AG04449 (cell line): ENCODE results near the gene PHGDH.
"Not testable (repeated sequence)": the region's sequence is repeated elsewhere in the genome, so short reads cannot be mapped to it uniquely, and the experiment has no call there.

ENCODE experiments used
- CTCF ChIA-PET: fragments of 350-600 bp; formaldehyde crosslinking; extraction: SDS; loops from one replicate; lab custom pipeline; 2021; ENCODE audit warnings: antibody characterized with exemption; lab: Yijun Ruan, JAX
- POLR2A ChIA-PET: fragments of 400-600, 350-600 bp; formaldehyde crosslinking; extraction: SDS; loops from one replicate; lab custom pipeline; 2020; ENCODE audit warnings: antibody characterized with exemption, inconsistent platforms; lab: Yijun Ruan, JAX
- DNase-seq: peaks from one replicate; pipeline ENCODE4 v3.0.0-alpha.2; 2010; ENCODE audit warnings: low read depth, low spot score
- H3K4me3 ChIP-seq: 2 replicates; pipeline ENCODE4 v1.5.1; 2011; ENCODE audit warnings: low read depth, mild to moderate bottlenecking, control low read depth, low read length
- TF ChIP-seq, protein P1 (sequence below): IDR thresholded peaks from one replicate; pipeline ENCODE4 v1.5.1; 2011; ENCODE audit warnings: mild to moderate bottlenecking, moderate library complexity, low read length, control low read depth, inconsistent platforms; ENCODE audit not compliant: insufficient read depth; ENCODE audit errors: missing control alignments

Gene PHGDH

DNA sequence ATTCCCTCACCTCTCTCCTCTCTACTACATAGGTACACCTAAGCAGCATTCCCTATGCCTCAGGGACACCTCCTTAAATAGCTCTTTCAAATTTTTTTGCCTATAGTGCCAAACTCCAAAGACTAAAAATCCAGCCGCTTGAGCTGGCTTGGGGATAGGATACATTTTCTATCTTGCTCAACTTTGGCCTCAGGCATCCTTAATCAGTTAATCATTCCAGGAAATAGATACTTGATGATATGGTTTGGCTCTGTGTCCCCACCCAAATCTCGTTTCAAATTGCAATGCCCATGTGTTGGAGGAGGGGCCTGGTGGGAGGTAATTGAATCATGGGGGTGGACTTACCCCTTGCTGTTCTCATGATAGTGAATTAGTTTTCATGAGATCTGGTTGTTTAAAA is 11.4 kb upstream of the PHGDH start:
- DNase-seq: no peak
- POLR2A ChIA-PET: no interaction called here
- no peak overlapping the region for H3K4me3 ChIP-seq
- TF ChIP-seq, protein P1, sequence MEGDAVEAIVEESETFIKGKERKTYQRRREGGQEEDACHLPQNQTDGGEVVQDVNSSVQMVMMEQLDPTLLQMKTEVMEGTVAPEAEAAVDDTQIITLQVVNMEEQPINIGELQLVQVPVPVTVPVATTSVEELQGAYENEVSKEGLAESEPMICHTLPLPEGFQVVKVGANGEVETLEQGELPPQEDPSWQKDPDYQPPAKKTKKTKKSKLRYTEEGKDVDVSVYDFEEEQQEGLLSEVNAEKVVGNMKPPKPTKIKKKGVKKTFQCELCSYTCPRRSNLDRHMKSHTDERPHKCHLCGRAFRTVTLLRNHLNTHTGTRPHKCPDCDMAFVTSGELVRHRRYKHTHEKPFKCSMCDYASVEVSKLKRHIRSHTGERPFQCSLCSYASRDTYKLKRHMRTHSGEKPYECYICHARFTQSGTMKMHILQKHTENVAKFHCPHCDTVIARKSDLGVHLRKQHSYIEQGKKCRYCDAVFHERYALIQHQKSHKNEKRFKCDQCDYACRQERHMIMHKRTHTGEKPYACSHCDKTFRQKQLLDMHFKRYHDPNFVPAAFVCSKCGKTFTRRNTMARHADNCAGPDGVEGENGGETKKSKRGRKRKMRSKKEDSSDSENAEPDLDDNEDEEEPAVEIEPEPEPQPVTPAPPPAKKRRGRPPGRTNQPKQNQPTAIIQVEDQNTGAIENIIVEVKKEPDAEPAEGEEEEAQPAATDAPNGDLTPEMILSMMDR: no peak
- CTCF ChIA-PET: no interaction called here

DNA sequence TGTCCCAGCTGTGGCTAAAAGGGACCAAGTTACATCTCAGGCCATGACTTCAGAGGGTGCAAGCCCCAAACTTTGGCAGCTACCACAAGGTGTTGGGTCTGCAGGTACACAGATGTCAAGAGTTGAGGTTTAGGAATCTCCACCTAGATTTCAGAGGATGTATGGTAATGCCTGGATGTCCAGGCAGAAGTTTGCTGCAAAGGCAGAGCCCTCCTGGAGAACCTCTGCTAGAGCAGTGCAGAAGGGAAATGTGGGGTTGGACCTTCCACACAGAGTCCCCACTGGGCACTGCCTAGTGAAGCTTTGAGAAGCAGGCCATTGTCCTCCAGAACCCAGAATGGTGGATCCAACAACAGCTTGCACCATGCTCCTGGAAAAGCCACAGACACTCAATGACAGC is 10.1 kb upstream of the PHGDH start:
- POLR2A ChIA-PET: no interaction called here
- DNase-seq: no peak
- TF ChIP-seq, protein P1: no peak
- no peak overlapping the region for H3K4me3 ChIP-seq
- CTCF ChIA-PET: interaction anchor here (1.3 kb wide), 1 partner anchor 26 kb away, joined by 4 read pairs; no protein-coding TSS in a partner anchor

DNA sequence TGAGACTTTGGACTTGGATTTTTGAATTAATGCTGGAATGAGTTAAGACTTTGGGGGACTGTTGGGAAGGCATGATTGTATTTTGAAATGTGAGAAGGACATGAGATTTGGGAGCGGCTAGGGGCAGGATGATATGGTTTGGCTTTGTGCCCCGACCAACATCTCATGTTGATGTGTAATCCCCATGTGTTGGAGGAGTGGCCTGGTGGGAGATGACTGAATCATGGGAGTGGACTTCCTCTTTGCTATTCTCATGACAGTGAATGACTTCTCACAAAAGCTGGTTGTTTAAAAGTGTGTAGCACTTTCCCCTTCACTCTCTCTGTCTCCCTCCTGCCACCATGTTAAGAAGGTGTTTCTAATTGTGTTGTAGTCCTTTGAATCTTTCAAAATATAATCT is 9.3 kb upstream of the PHGDH start:
- H3K4me3 ChIP-seq: no peak overlapping the region
- TF ChIP-seq, protein P1: no peak
- ChIA-PET CTCF (interaction anchor here (1.3 kb wide), 1 partner anchor 27 kb away, joined by 4 read pairs; no protein-coding TSS in a partner anchor), POLR2A (no interaction called here)
- DNase-seq: no peak

DNA sequence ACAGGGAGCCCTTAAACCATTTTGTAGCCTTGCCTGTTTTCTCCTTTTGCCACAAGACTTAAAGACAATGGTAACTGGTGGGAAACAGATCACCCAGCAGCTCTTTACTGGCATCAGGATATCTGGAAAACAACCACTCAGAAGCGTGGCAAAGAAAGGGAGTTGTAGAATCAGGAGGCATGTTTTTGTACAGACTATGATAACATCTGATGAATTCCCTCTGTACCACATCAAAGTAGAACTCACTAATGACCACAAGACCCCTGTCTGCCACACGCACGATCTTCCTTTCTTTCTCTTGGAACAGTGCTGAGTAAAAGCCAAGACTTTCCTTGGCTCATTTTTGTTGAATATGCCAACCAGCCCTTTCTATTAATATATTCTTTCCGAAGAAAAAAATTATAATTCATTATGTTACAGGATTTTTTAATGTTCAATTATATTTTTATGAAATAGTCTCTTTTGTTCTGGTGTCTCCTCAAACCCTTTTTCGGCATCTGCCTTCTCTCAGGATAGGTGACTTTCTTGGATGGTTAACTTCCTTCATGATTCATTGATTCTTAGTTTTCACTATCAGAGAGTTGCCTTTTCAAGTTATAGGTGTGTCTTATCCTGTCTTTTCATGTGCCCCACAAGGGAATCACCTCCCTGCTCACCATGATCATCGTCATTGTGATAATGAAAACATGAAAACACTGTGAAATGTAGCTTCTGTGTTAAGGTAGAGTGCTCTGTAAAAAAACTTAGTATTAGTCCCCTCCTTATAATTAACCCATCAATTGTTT is 7.9 kb upstream of the PHGDH start:
- ChIA-PET CTCF (interaction anchor here (1.1 to 1.6 kb wide), 3 partner anchors 29 to 90 kb away, joined by 3 to 5 read pairs (median 5); no protein-coding TSS in a partner anchor), POLR2A (no interaction called here)
- H3K4me3 ChIP-seq: no peak overlapping the region
- DNase-seq: no peak
- TF ChIP-seq, protein P1: no peak

DNA sequence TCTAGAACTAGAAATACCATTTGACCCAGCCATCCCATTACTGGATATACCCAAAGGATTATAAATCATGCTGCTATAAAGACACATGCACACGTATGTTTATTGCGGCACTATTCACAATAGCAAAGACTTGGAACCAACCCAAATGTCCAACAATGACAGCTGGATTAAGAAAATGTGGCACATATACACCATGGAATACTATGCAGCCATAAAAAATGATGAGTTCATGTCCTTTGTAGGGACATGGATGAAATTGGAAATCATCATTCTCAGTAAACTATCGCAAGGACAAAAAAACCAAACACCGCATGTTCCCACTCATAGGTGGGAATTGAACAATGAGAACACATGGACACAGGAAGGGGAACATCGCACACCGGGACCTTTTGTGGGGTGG is 5.1 kb upstream of the PHGDH start:
- H3K4me3 ChIP-seq, DNase-seq, CTCF ChIA-PET, POLR2A ChIA-PET: not testable (repeated sequence)

DNA sequence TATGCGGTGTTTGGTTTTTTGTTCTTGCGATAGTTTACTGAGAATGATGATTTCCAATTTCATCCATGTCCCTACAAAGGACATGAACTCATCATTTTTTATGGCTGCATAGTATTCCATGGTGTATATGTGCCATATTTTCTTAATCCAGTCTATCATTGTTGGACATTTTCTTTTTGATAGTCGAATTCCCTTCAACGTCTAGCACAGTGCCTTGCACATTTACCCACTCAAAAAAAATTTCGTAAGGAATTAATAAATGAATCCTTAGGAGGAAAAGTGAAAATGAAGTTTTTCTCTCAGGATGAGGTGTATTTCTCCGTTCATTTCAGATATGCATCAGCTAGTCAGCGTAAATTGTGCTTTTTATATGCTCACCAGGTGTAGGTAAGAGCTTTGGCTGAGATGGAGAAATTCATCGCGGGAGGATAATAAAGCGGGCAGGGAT is 354 bp upstream of the PHGDH start:
- POLR2A ChIA-PET: interaction anchor here (0.8 to 1.5 kb wide), 6 partner anchors 13 to 63 kb away, joined by 3 to 8 read pairs (median 3); partner anchors contain the start of gene ZNF697
- CTCF ChIA-PET: interaction anchor here (1.1 to 2.2 kb wide), 2 partner anchors 34 to 35 kb away, joined by 3 to 10 read pairs; no protein-coding TSS in a partner anchor
- DNase-seq: not testable (repeated sequence)
- H3K4me3 ChIP-seq: peak overlapping the region; percentile 92

DNA sequence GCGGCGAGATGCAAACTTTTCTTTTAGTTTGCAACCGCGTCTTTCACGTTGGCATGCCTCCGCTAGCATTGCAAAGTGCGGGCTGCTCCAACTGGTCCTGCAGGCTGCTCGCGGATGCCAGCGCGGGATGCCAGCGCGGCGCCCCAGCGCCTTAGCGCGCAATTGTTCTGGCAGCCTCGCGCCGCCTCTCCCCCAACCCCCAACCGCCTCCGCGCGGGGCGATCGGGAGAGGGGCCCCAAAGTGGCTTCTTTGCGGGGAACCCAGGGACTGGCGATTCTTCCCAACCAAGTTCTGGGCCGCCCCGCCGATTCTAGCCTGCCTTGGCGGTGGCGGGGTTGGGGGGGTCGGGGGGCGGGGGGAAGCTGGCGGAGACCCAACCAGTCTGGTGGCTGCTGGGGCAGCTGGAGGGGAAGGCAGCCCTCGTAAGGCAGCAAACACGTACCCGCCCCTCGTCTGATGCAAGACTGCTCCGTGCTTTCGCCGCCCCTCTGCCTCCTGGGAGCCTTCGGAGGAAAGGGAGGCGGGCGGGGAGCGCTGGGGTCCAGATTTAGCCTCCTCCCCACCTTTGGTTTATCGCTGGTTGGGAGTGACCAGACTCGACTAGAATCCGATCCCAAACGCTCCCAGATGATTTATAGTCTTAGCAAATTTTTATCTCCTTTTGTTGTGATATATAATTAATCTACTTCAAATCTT is 756 bp downstream of the PHGDH start:
- peak overlapping the region; percentile 92 for H3K4me3 ChIP-seq
- TF ChIP-seq, protein P1: no peak
- ChIA-PET POLR2A (interaction anchor here (1.0 to 1.5 kb wide), 5 partner anchors 11 to 64 kb away, joined by 3 to 8 read pairs (median 4); partner anchors contain the start of gene ZNF697), CTCF (interaction anchor here (0.6 to 3.7 kb wide), 6 partner anchors 32 to 97 kb away, joined by 3 to 22 read pairs (median 4); partner anchors contain the start of gene ZNF697)
- DNase-seq: peak; percentile 75
